ENCODE measurements around the gene ABI3BP.

The ABI3BP gene

DNA sequence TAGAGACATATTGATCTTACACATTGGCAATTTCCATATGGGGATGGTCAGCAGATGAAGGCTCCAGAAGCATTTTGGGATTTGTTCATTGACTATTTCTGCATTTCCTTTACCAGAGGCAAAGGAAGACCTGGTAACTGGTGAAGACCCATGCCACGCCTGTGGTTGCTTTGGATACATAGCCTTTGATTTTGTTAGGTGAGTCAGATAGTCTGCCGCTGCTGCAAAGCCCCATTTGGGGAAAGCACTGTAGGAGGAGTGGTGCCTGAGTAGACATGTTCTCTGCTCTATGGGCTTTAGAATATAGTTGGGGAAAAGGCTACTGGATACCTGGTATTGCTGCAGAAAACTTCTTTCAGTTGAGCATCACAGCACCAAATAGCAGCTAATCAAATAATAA lies 227.2 kb downstream of the ABI3BP start:
- no peak overlapping the region for H3K27ac ChIP-seq (ENCODE audit: low read depth, low read length)
- H3K9ac ChIP-seq (ENCODE audit: low read length): no peak overlapping the region
- H3K9me2 ChIP-seq (replicated peaks; ENCODE audit: insufficient read depth, low read length): no peaks in the 10 kb centered on the region; the same call in 1 of the 2 replicates
- no peaks in the 10 kb centered on the region; the same call in 1 of the 2 replicates for H3K27me3 ChIP-seq (ENCODE audit: low read length)
- no peak overlapping the region for H3K4me2 ChIP-seq (ENCODE audit: low read depth, low read length, poor library complexity, severe bottlenecking)
- no peaks in the 10 kb centered on the region for H4K20me1 ChIP-seq (ENCODE audit: low read depth, low read length)
- H3K79me2 ChIP-seq (ENCODE audit: insufficient read depth, low read length): no peaks in the 10 kb centered on the region
- H3K36me3 ChIP-seq (ENCODE audit: low read length): no peaks in the 10 kb centered on the region
- H2AFZ ChIP-seq (ENCODE audit: low read depth, low read length, severe bottlenecking): no peak overlapping the region
- no peak overlapping the region for H3K4me3 ChIP-seq (ENCODE audit: insufficient read depth, low read length, poor library complexity, severe bottlenecking)
- no peaks in the 10 kb centered on the region for H3K9me3 ChIP-seq (ENCODE audit: insufficient read depth, low read length)
- no peaks in the 10 kb centered on the region for H3F3A ChIP-seq (ENCODE audit: insufficient read depth)
- TF ChIP-seq, protein P1, sequence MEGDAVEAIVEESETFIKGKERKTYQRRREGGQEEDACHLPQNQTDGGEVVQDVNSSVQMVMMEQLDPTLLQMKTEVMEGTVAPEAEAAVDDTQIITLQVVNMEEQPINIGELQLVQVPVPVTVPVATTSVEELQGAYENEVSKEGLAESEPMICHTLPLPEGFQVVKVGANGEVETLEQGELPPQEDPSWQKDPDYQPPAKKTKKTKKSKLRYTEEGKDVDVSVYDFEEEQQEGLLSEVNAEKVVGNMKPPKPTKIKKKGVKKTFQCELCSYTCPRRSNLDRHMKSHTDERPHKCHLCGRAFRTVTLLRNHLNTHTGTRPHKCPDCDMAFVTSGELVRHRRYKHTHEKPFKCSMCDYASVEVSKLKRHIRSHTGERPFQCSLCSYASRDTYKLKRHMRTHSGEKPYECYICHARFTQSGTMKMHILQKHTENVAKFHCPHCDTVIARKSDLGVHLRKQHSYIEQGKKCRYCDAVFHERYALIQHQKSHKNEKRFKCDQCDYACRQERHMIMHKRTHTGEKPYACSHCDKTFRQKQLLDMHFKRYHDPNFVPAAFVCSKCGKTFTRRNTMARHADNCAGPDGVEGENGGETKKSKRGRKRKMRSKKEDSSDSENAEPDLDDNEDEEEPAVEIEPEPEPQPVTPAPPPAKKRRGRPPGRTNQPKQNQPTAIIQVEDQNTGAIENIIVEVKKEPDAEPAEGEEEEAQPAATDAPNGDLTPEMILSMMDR (IDR thresholded peaks at IDR 0.05; ENCODE audit: insufficient read depth, low read length, poor library complexity, severe bottlenecking): no peak

DNA sequence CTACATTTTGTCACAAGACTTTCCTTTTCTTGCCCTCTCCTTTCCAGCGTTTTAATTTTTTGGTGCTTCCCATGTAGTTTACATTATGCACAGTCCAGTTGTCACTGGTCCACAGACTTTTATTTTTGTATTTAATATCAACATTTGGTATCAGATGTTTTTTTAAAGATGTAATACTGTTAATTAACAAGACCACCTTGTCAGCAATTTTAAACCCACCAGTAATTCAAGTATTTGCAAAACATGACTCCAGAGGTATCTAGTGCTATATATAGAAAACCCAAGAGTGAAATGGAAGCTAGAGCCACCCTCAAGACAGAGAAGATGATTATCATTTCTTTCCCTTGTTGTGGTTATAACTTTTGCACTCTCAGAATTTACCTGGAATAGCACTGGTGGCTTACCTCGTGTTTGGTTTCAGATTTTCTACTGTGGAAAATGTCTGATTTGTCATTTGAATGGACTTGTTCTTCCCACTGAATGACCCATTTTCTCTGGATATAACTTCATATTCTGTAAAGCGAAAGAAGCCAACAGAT lies 227.7 kb downstream of the ABI3BP start:
- no peaks in the 10 kb centered on the region for H3K36me3 ChIP-seq (ENCODE audit: low read length)
- H4K20me1 ChIP-seq (ENCODE audit: low read depth, low read length): no peaks in the 10 kb centered on the region
- H3K9me3 ChIP-seq (ENCODE audit: insufficient read depth, low read length): no peaks in the 10 kb centered on the region
- H3K79me2 ChIP-seq (ENCODE audit: insufficient read depth, low read length): no peaks in the 10 kb centered on the region
- H3K27ac ChIP-seq (ENCODE audit: low read depth, low read length): no peak overlapping the region
- no peak overlapping the region for H3K9ac ChIP-seq (ENCODE audit: low read length)
- H3K4me2 ChIP-seq (ENCODE audit: low read depth, low read length, poor library complexity, severe bottlenecking): no peak overlapping the region
- no peak overlapping the region for H3K4me3 ChIP-seq (ENCODE audit: insufficient read depth, low read length, poor library complexity, severe bottlenecking)
- H3K27me3 ChIP-seq (ENCODE audit: low read length): no peaks in the 10 kb centered on the region; the same call in 1 of the 2 replicates
- no peak for TF ChIP-seq EZH2phosphoT487 (conservative IDR thresholded peaks at IDR 0.05; ENCODE audit: low read length)
- TF ChIP-seq, protein P1 (IDR thresholded peaks at IDR 0.05; ENCODE audit: insufficient read depth, low read length, poor library complexity, severe bottlenecking): no peak
- H3K9me2 ChIP-seq (replicated peaks; ENCODE audit: insufficient read depth, low read length): no peaks in the 10 kb centered on the region; the same call in 1 of the 2 replicates
- no peak overlapping the region for H2AFZ ChIP-seq (ENCODE audit: low read depth, low read length, severe bottlenecking)
- no peaks in the 10 kb centered on the region for H3F3A ChIP-seq (ENCODE audit: insufficient read depth)

DNA sequence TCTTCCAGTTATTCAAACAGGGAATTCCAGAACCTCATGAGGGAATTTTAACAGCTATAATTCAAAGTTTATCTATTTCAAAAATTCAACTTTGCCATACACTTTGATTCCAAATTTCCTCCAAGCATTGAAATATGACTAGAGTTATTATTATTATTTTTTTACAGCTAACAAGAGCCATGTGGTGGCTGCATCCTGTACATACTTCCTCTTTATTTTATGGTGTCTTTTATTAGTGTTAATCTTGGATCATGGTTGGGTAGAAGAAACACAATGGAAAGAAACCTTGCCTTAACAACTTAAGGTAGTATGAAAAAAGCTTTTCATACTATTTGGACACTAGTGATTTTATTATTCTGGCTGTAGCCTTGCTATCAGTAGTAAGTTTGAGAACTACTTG lies 231.3 kb downstream of the ABI3BP start:
- Histone ChIP-seq H3K9me2 (replicated peaks; ENCODE audit: insufficient read depth, low read length) (no peaks in the 10 kb centered on the region; the same call in 1 of the 2 replicates), H3K4me3 (ENCODE audit: insufficient read depth, low read length, poor library complexity, severe bottlenecking) (no peak overlapping the region), H3F3A (ENCODE audit: insufficient read depth) (no peaks in the 10 kb centered on the region), H3K27ac (ENCODE audit: low read depth, low read length) (no peak overlapping the region), H3K27me3 (ENCODE audit: low read length) (no peaks in the 10 kb centered on the region; the same call in 1 of the 2 replicates), H3K4me2 (ENCODE audit: low read depth, low read length, poor library complexity, severe bottlenecking) (no peak overlapping the region), H3K79me2 (ENCODE audit: insufficient read depth, low read length) (no peaks in the 10 kb centered on the region), H3K9ac (ENCODE audit: low read length) (no peak overlapping the region), H3K36me3 (ENCODE audit: low read length) (no peaks in the 10 kb centered on the region), H3K9me3 (ENCODE audit: insufficient read depth, low read length) (no peaks in the 10 kb centered on the region), H4K20me1 (ENCODE audit: low read depth, low read length) (no peaks in the 10 kb centered on the region), H2AFZ (ENCODE audit: low read depth, low read length, severe bottlenecking) (no peak overlapping the region)
- no peak for TF ChIP-seq EZH2phosphoT487 (conservative IDR thresholded peaks at IDR 0.05; ENCODE audit: low read length)
- TF ChIP-seq, protein P1 (IDR thresholded peaks at IDR 0.05; ENCODE audit: insufficient read depth, low read length, poor library complexity, severe bottlenecking): no peak

All from SU-DHL-6 (cell line).